ENCODE measurements around the gene CNTNAP5. TPM values are rescaled to one million over a fixed set of nuclear protein-coding genes. Genes with fewer than 3 reads are reported as not detected.

CNTNAP5 gene
- total RNA-seq, 2 experiments from 2014 or later = not detected

- Mint-ChIP-seq H3K4me1 (ENCODE audit: low read depth) (no peaks in the 10 kb centered on the region), H3K27me3 (no peaks in the 10 kb centered on the region), H3K27ac (no peak overlapping the region), H3K36me3 (ENCODE audit: low read depth) (no peaks in the 10 kb centered on the region), H3K4me3 (no peak overlapping the region), H3K9me3 (peaks cover 7% of the 10 kb centered on the region)
- Histone ChIP-seq H3K27ac (ENCODE audit: low read depth in 1 of 2, low read length in 2 of 2) (no peak overlapping the region), H3K4me3 (ENCODE audit: low read length) (no peak overlapping the region), H3K9me3 (ENCODE audit: control insufficient read depth in 1 of 2, insufficient read depth in 1 of 2, low read length in 2 of 2) (peaks cover 0 to 9% of the 10 kb centered on the region in 2 experiments), H3K36me3 (ENCODE audit: insufficient read depth, low read length) (no peaks in the 10 kb centered on the region), H3K27me3 (ENCODE audit: control insufficient read depth in 1 of 2, insufficient read depth in 2 of 2, low read length in 2 of 2) (no peaks in the 10 kb centered on the region), H3K4me1 (ENCODE audit: insufficient read depth, low read length) (no peaks in the 10 kb centered on the region)
- no peak for TF ChIP-seq CTCF (IDR thresholded peaks at IDR 0.05)
- DNase-seq (no peak), ATAC-seq (ENCODE audit: poor library complexity) (no peak)
- POLR2A ChIA-PET = no interaction called here
- CTCF ChIA-PET = no interaction called here
- intact Hi-C loops (cut with DNase I, micrococcal nuclease) = no loop called here
Measured at GRCh38 chr2:124649001-124649400, 623.9 kb downstream of the CNTNAP5 start.

GRCh38 chr2:124652099-124652498 is 627.0 kb downstream of the CNTNAP5 start:
- intact Hi-C loops (cut with DNase I, micrococcal nuclease) = no loop called here
- no peaks in the 10 kb centered on the region for H3K36me3 Mint-ChIP-seq (ENCODE audit: low read depth)
- Histone ChIP-seq H3K36me3 (ENCODE audit: insufficient read depth, low read length) (no peaks in the 10 kb centered on the region), H3K4me1 (ENCODE audit: insufficient read depth, low read length) (no peaks in the 10 kb centered on the region), H3K27me3 (ENCODE audit: control insufficient read depth in 1 of 2, insufficient read depth in 2 of 2, low read length in 2 of 2) (no peaks in the 10 kb centered on the region), H3K27ac (ENCODE audit: low read depth in 1 of 2, low read length in 2 of 2) (no peak overlapping the region), H3K9me3 (ENCODE audit: control insufficient read depth in 1 of 2, insufficient read depth in 1 of 2, low read length in 2 of 2) (peaks cover 0 to 6% of the 10 kb centered on the region in 2 experiments), H3K4me3 (ENCODE audit: low read length) (no peak overlapping the region)
- no peak overlapping the region for H3K4me3 Mint-ChIP-seq
- H3K27me3 Mint-ChIP-seq = no peaks in the 10 kb centered on the region
- H3K27ac Mint-ChIP-seq = no peak overlapping the region
- POLR2A ChIA-PET = no interaction called here
- DNase-seq = no peak
- CTCF ChIA-PET = no interaction called here
- TF ChIP-seq CTCF (IDR thresholded peaks at IDR 0.05) = no peak
- H3K4me1 Mint-ChIP-seq (ENCODE audit: low read depth) = no peaks in the 10 kb centered on the region
- peaks cover 8% of the 10 kb centered on the region for H3K9me3 Mint-ChIP-seq
- no peak for ATAC-seq (ENCODE audit: poor library complexity)

- no peak for TF ChIP-seq CTCF (IDR thresholded peaks at IDR 0.05)
- no peak overlapping the region for H3K4me3 ChIP-seq (ENCODE audit: low read length)
- no peak overlapping the region for H3K4me3 Mint-ChIP-seq
- H3K4me1 Mint-ChIP-seq (ENCODE audit: low read depth) = no peaks in the 10 kb centered on the region
- H3K27me3 Mint-ChIP-seq = no peaks in the 10 kb centered on the region
- H3K4me1 ChIP-seq (ENCODE audit: insufficient read depth, low read length) = no peaks in the 10 kb centered on the region
- CTCF ChIA-PET = no interaction called here
- no peaks in the 10 kb centered on the region for H3K36me3 ChIP-seq (ENCODE audit: insufficient read depth, low read length)
- H3K27me3 ChIP-seq (ENCODE audit: control insufficient read depth in 1 of 2, insufficient read depth in 2 of 2, low read length in 2 of 2) = no peaks in the 10 kb centered on the region
- POLR2A ChIA-PET = no interaction called here
- ATAC-seq (ENCODE audit: poor library complexity) (no peak), DNase-seq (no peak)
- peaks cover 0 to 3% of the 10 kb centered on the region in 2 experiments for H3K9me3 ChIP-seq (ENCODE audit: control insufficient read depth in 1 of 2, insufficient read depth in 1 of 2, low read length in 2 of 2)
- H3K36me3 Mint-ChIP-seq (ENCODE audit: low read depth) = no peaks in the 10 kb centered on the region
- H3K27ac Mint-ChIP-seq = no peak overlapping the region
- intact Hi-C loops (cut with DNase I, micrococcal nuclease) = no loop called here
- H3K27ac ChIP-seq (ENCODE audit: low read depth in 1 of 2, low read length in 2 of 2) = no peak overlapping the region
- H3K9me3 Mint-ChIP-seq = peaks cover 22% of the 10 kb centered on the region
Measured at GRCh38 chr2:124658373-124658772, 633.3 kb downstream of the CNTNAP5 start.
